GM21528 (cell line): ENCODE results near the gene ALDH4A1.
"Not testable (repeated sequence)": the region's sequence is repeated elsewhere in the genome, so short reads cannot be mapped to it uniquely, and the experiment has no call there.

Source experiments
- ATAC-seq: cut with Tn5 transposase; IDR thresholded peaks from one replicate; pipeline ENCODE4 v1.9.1; 2021; ENCODE audit warnings: mild to moderate bottlenecking, moderate library complexity; ENCODE audit not compliant: unreplicated experiment, low FRiP score

Gene ALDH4A1

DNA sequence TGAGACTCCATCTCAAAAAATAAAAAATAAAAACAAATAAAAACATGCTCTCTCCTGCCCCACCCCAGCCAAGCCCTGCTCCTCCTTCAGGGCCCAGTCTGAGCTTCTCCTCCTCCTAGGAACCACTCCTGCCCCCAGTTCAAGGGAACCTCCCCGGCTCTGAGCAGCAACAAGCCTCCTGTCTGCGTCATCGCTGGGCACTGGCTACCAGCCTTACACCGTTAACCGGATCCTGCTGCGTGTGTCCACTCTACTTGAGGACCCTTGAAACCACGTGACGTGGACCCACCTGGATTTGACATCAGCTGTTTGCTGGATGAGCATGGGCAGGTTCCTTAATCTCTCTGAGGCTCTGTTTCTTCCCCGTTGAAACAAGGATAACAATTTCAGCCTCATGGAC is 41.3 kb downstream of the ALDH4A1 start:
- ATAC-seq, result no peak

DNA sequence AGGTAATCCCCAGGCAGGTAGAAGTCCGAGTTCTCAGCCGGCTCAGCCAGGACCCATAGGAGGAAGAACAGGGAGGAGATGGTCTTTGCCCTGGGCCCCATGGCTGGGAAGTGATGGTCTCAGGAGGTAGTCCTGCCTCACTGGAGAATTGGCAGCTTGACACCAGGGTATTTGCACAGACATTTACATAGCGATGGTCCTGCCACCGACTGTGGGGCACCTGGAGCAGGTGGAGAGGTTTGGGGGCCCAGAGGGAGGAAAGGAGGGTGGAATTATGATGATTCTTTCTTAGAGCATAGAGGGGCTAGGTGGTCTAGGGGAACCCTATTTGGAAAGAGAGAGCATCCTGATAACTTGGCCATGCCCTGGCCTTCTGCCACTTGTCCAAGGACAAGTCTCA is 42.8 kb downstream of the ALDH4A1 start, which contains the start of gene TAS1R2:
Gene TAS1R2, minus strand, starts transcription at position 101 of the 400 bp plus-strand sequence. Its CDS starts 0 bp downstream, at position 101.
- no peak for ATAC-seq

DNA sequence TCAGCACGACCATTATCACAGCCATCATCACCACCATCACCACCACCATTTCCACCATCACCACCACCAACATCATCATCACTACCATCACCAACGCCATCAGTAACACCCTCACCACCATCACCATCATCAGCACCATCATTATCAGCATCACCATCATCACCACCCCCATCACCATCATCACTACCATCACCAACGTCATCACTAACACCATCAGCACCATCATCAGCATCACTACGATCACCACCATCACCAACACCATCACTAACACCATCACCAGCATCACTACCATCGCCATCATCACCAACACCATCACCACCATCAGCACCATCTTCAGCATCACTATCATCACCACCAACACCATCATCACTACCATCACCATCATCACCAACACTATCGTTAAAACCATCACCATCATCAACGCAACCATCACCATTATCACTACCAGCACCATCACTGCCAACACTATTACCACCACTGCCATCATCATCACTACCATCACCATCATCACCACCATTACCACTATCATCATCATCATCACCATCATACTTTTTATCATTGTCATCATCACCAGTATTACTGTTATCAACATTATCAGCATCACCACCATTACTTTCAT is 44.2 kb downstream of the ALDH4A1 start:
- ATAC-seq, result no peak

DNA sequence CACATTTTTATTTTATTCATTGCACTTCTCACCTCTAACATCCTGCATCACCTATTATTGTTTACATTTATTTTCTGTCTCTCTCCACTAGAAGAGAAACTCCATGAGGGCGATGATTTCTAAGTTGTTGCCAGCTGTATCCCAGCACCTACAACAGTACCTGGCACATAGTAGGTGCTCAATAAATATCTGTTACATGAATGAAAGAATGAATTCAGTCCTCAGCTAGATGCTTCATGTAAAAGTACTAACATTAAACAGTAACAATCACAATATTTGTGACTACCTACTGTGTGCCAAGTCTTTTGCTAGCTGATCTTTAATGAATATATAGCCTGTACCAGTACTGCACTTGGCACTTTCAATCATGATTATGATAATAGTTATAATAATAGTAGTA is 45.9 kb downstream of the ALDH4A1 start:
- ATAC-seq, result no peak

DNA sequence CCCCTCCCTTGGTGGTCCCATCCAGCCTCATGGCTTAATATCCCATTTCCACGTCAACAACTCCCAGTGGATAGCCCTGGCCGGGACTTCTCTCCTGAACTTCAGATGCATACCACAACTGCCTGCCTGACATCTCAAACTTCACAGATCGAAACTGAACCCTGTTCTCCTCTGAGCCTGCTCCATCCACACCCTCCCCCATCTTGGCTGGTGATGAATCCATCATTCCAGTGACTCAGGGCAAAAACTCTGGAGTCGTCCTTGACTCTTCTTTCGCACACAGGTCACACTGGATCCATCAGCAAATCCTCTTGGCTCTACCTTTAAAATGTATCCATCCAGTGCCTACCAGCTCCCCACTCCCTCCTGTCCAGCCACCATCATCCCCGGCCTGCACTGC is 46.8 kb downstream of the ALDH4A1 start:
- no peak for ATAC-seq

DNA sequence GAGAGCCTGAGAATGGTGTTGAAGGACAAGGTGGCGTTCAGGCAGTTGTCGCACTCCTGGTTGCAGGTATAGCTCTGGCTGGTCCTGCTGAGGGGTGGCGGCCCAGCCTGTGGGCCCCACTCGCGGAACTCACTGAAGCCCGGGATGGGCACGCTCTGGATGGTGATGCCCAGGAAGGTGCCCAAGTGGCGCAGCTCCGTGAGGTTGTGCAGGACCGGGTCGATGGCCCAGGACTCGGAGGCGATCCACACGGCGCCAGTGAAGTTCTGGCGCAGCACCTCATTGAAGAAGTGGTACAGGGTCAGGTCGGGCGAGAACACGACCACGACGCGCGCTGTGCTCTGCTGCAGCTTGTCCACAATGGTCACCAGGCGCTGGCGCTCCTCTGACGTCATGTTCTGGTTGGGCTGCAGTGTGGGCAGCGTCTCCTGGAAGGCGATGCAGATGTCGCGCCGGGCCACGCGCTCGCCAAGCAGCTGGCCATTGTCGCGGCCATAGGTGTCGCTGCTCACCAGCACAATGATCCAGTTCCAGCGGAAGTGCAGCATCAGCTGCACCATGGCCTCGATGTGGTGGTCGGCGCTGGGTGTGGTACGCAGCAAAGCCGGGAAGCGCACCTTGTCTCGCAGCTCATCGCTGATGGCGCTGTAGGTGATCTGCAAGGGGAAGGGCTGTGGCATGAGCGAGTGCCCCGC is 47.9 kb downstream of the ALDH4A1 start:
- ATAC-seq, result no peak

DNA sequence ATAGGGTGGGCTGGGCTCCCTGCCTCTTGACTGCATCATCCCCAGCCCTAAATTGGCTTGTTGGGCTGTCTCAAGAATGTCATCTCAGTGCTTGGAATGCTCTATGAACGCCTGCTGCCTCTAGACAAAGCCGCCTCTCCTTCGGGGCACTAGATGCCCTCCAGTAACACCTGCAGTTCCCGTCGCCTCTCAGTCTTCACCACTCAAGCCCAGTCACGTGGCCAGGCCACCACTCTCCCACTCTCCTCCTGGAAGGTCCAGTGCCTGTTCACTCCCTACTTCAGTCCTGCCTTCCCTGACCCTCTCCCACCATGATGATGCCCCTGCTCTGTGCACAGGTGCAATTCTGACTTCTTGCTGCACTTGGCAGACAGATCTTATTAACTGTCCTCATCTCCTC is 49.9 kb downstream of the ALDH4A1 start:
- ATAC-seq, result no peak

DNA sequence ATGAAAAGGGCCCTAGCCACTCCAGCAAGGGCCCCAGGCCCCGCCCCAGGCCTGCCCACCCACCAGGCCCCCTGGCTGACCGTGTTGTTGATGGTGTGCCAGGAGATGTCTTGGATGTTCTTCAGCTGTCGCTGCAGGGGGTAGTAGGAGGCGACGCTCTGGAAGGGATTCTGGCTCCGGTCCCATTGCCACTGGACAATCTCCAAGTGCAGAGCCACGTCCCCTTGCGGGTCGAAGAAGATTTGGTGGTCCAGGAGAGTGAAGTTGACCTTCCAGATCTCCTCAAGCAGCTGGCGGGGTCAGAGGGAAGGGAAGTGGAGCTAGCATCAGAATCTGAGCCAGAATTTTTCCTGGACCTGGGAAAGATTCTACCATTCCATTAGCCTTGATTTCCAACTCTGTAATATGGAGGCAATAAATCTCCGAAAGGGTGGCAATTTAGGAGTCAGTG is 53.1 kb downstream of the ALDH4A1 start:
- ATAC-seq, result no peak

DNA sequence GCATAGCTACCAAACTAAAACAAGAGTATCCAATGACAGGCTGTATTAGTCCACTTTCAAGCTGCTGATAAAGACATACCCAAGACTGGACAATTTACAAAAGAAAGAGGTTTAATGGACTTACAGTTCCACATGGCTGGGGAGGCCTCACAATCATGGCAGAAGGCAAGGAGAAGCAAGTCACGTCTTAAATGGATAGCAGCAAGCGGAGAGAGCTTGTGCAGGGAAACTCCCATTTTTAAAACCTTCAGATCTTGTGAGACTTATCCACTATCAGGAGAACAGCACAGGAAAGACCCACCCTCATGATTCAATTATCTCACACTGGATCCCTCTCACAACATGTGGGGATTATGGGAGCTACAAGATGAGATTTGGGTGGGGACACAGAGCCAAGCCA is 54.6 kb downstream of the ALDH4A1 start:
- ATAC-seq, result not testable (repeated sequence)

DNA sequence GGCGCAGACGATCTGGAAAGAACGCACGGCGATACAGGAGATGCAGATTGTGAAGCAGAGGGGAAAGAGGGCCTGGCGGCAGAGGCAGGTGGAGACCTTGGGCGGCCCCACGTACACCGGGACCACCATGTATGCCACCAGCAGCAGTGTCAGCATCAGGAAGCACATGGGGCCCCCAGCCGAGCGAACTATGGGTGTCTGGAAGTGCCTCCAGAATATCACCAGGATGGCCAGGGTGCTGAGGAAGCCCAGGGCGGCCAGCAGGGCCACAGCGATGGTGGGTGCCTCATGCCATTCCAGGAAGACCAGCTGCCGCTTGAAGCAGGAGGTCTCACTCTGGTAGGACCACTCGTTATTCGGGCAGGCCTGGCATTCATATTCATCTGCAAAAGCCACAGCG is 62.2 kb downstream of the ALDH4A1 start:
- ATAC-seq, result no peak

DNA sequence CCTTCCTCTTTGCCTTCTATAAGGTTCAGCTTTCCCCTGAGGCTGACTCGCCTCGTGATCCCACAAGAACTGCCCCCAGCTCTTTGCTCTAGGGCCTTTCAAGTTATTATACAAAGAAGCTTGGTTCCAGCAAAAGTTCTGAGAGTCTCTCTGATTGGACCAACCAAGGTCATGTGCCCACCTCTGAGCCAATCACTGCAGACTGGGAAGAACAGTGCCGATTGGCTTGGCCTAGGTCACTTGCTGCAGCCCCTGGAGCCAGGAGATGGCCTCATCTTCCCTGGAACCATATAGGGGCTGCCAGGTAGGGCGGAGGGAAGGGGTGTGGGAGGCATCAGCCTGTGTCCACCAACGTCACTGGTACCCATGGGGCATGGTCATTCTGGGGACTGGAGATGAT is 65.7 kb downstream of the ALDH4A1 start:
- ATAC-seq, result no peak

DNA sequence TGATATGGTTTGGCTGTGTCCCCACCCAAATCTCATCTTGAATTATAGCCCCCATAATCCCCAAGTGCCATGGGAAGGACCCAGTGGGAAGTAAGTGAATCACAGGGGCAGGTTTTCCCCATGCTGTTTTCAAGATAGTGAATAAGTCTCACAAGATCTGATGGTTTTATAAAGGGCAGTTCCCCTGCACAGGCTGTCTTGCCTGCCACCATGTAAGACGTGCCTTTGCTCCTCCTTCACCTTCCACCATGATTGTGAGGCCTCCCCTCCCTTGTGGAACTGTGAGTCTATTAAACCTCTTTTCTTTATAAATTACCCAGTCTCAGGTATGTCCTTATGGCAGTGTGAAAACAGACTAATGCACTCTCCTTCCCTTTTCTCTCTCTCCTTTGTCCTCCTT is 70.0 kb downstream of the ALDH4A1 start:
- not testable (repeated sequence) for ATAC-seq

DNA sequence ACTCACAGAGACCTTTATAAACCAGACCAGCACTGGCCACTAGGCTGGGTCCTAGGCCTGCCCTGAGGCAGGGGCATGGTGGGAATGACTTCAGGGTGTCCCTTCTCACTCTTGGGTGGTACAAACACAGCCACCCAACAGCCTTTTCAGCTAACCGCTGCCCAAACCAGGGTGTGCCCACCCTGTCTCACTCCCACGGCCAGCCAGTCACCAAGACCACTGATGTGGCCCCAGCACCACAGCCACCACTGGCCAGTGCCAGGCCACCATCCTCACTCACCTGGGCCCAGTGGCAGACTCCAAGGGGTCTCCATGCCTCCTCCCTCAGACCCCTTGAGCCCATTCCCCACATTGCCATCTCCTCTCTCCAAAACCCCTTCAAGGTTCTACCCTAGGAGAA is 70.7 kb downstream of the ALDH4A1 start:
- ATAC-seq, result no peak

DNA sequence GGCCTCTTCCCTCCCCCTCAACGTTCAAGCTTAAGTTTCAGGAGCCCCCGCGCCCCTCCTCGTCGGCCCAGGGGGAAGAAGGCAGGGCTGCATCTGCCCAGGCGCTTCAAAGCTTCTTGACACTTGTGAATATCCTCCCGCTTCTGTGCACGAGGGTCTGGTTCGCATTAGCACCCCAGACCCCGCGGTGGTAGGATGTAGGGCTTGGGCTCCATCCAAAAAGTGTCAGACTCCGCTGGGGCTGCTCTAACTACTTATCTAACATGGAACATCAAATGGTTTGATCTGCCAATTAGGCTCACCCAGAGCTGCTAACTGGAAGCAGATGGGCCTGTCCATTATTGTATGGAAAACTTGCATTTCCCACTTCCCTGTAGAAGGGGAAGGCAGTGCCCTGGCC is 71.8 kb downstream of the ALDH4A1 start:
- ATAC-seq, result no peak

DNA sequence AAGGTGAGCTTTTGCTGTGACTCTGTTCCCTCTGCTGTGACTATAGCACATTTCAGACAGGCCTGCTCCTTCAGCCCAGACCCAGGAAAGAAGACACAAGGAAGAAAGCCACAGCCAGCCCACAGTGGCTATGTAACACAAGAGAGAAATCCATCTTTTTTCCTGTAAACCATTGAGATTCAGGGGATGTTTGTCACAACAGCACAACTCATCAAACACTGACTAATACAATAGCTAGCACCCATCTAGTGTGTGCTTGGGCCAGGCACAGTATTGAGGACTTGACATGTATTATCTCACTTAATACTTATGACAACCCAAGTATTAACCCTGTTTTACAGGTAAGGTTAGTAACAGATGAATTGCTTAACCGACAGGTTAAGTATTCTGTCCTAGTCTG is 72.7 kb downstream of the ALDH4A1 start:
- ATAC-seq, result no peak

DNA sequence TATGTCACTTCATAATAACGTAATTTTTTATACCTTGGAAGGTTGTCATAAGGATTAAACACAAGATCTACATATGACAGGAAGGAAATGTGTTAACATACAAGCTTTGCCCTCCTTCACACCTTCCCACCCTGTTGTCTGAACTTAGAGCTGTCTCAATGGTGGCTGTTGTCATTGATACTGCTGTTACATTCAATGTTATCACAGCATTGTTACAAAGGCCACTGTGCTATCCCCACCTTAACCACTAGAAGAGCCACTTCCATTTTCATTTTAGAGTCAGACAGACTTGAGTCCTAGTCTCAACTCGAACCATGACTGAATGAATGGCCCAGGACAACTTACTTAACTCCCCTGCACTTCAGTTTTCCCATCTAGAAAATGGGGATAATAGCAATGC is 74.1 kb downstream of the ALDH4A1 start:
- ATAC-seq, result no peak

DNA sequence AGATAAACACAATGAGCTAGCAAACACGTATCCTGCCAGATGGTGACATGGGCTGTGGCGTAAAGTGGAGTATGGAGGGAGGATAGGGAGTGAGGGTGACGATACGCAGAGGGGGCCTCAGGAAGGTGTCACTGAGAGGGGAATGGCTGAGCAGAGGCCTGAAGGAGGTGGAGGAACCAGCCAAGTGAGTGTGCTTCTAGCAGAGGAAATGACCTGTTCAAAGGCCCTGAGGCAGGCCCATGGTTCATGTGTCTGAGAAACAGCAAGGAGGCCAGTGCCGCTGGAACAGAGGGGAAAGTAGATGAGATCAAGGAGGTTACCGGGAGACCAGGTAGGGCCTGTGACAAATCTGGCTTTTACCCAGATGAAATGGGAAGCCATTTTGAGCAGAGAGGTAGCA is 78.9 kb downstream of the ALDH4A1 start:
- no peak for ATAC-seq
